HEK293 (cell line): ENCODE data around the gene KCNJ15.

ENCODE experiments used
- BCL11A ChIP-seq: fragments of 450-650 bp; formaldehyde crosslinking; IDR thresholded peaks from 2 replicates; pipeline ENCODE4 v1.5.1; 2016; ENCODE audit warnings: low read depth, missing biosample characterization, missing genetic modification characterization
- FEZF1 ChIP-seq: fragments of 450-650 bp; formaldehyde crosslinking; IDR thresholded peaks from 2 replicates; pipeline ENCODE4 v1.5.1; 2016; ENCODE audit warnings: missing biosample characterization, missing genetic modification characterization
- GLIS2 ChIP-seq: fragments of 450-650 bp; formaldehyde crosslinking; IDR thresholded peaks from 2 replicates; pipeline ENCODE4 v1.5.1; 2016; ENCODE audit warnings: missing biosample characterization, missing genetic modification characterization
- ZFP69B ChIP-seq: fragments of 450-650 bp; formaldehyde crosslinking; IDR thresholded peaks from 2 replicates; pipeline ENCODE4 v1.5.1; 2016; ENCODE audit warnings: missing biosample characterization, missing genetic modification characterization
- ZIC2 ChIP-seq: fragments of 450-650 bp; formaldehyde crosslinking; IDR thresholded peaks from 2 replicates; pipeline ENCODE4 v1.5.1; 2016; ENCODE audit warnings: missing biosample characterization, missing genetic modification characterization
- ZNF501 ChIP-seq: fragments of 450-650 bp; formaldehyde crosslinking; IDR thresholded peaks from 2 replicates; pipeline ENCODE4 v1.5.1; 2016; ENCODE audit warnings: missing biosample characterization, missing genetic modification characterization
- TF ChIP-seq, protein P1 (sequence below): fragments of 450-650 bp; formaldehyde crosslinking; IDR thresholded peaks from 2 replicates; pipeline ENCODE4 v1.5.1; 2016; ENCODE audit warnings: missing biosample characterization, missing genetic modification characterization

DNA sequence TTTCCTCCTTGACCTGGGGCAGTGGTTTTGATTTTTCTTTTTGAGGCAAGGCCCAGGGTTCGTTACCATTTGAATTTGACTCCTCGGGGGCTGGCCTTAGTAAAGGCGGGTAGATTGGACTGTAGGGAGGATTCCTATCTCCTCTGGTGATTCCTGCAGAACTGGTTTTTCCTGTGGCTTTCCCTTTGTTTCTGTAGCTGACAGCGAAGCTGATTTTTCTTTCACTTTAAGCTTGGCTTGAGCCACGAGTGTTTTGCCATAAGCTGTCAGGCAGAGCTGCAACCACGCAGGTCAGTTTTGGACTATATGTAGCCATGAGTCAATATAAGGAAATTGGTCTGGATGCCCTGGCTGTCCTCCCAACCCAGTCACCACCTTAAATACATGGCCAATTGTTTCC lies 28.7 kb upstream of the KCNJ15 start:
- TF ChIP-seq ZFP69B = no peak
- no peak for TF ChIP-seq ZNF501 (tag by site-specific recombination)
- TF ChIP-seq, protein P1, sequence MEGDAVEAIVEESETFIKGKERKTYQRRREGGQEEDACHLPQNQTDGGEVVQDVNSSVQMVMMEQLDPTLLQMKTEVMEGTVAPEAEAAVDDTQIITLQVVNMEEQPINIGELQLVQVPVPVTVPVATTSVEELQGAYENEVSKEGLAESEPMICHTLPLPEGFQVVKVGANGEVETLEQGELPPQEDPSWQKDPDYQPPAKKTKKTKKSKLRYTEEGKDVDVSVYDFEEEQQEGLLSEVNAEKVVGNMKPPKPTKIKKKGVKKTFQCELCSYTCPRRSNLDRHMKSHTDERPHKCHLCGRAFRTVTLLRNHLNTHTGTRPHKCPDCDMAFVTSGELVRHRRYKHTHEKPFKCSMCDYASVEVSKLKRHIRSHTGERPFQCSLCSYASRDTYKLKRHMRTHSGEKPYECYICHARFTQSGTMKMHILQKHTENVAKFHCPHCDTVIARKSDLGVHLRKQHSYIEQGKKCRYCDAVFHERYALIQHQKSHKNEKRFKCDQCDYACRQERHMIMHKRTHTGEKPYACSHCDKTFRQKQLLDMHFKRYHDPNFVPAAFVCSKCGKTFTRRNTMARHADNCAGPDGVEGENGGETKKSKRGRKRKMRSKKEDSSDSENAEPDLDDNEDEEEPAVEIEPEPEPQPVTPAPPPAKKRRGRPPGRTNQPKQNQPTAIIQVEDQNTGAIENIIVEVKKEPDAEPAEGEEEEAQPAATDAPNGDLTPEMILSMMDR (tag by site-specific recombination) = no peak
- TF ChIP-seq FEZF1 (tag by site-specific recombination) = no peak
- TF ChIP-seq ZIC2 = no peak
- TF ChIP-seq BCL11A (tag by site-specific recombination) = no peak
- no peak for TF ChIP-seq GLIS2 (tag by site-specific recombination)
